ENCODE measurements around the gene HYAL2.
A peak's percentile ranks its signal among the peaks of the same experiment; 100 is the strongest.

The HYAL2 gene

DNA sequence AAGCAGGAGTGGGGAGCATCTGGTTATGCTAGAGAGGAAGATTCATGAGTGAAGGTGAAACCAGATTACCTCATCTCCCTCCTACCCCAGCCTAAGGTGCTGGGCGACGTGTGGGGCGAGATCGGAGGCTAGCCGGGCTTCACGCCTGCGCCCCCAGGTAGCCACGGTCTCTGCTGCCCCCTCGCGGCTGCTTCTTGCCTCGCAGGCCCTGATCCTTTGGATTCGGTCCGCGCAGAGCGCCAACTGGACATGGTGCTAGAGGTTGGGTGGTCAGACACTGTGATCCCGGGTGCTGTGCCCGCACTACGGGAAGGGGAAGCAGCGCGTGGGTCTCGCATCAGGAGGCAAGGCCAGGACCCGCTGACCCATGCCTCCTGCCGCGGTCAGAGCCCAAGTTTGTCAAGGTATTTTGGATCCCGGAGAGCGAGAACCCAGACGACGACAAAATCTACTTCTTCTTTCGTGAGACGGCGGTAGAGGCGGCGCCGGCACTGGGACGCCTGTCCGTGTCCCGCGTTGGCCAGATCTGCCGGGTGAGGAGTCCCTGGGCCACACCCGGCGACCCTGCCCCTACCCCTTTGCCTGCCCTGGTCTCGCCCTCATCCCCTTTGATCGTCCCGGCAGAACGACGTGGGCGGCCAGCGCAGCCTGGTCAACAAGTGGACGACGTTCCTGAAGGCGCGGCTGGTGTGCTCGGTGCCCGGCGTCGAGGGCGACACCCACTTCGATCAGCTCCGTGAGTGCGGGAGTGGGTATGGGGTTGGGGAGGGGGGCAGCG lies 49.4 kb downstream of the HYAL2 start:
- no peak for TF ChIP-seq SIN3A (IDR thresholded peaks at IDR 0.05; ENCODE audit: borderline replicate concordance, insufficient read depth, low read length)
- TF ChIP-seq POLR2AphosphoS5 (IDR thresholded peaks at IDR 0.05; ENCODE audit: low read depth, low read length): no peak
- TF ChIP-seq TAF1 (IDR thresholded peaks at IDR 0.05; ENCODE audit: borderline replicate concordance, insufficient read depth, low read length): no peak
- peak; percentile 84 for TF ChIP-seq FOXP2 (optimal IDR thresholded peaks at IDR 0.05; ENCODE audit: borderline replicate concordance, extremely low read depth, extremely low read length, insufficient read depth)

DNA sequence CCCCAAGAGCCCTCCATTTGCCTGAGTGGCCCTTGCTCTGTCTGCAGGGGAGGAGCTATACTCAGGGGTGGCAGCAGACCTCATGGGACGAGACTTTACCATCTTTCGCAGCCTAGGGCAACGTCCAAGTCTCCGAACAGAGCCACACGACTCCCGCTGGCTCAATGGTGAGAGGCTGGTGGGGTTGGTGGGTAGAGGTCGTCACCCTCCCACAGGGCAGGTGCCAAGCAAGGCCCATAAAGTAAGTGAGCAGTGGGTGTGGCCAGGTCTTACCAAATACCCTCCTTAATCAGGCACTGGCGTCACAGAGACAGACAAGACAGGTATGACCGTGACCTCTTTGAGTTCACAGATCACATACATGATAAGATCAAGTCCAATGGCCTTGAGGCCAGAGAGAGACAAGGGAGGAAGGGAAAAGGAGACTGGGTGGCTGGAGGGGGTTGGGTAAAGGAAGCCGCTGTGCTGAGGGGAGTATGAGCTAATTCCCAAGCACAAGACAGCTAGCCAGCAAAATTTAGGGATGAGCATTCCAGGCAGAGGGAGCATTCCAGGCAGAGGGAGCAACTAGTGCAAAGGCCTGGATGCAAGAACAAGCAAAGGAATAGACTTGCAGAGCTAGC lies 51.1 kb downstream of the HYAL2 start:
- TF ChIP-seq SIN3A (IDR thresholded peaks at IDR 0.05; ENCODE audit: borderline replicate concordance, insufficient read depth, low read length): no peak
- TF ChIP-seq TAF1 (IDR thresholded peaks at IDR 0.05; ENCODE audit: borderline replicate concordance, insufficient read depth, low read length): no peak
- TF ChIP-seq FOXP2 (optimal IDR thresholded peaks at IDR 0.05; ENCODE audit: borderline replicate concordance, extremely low read depth, extremely low read length, insufficient read depth): no peak

DNA sequence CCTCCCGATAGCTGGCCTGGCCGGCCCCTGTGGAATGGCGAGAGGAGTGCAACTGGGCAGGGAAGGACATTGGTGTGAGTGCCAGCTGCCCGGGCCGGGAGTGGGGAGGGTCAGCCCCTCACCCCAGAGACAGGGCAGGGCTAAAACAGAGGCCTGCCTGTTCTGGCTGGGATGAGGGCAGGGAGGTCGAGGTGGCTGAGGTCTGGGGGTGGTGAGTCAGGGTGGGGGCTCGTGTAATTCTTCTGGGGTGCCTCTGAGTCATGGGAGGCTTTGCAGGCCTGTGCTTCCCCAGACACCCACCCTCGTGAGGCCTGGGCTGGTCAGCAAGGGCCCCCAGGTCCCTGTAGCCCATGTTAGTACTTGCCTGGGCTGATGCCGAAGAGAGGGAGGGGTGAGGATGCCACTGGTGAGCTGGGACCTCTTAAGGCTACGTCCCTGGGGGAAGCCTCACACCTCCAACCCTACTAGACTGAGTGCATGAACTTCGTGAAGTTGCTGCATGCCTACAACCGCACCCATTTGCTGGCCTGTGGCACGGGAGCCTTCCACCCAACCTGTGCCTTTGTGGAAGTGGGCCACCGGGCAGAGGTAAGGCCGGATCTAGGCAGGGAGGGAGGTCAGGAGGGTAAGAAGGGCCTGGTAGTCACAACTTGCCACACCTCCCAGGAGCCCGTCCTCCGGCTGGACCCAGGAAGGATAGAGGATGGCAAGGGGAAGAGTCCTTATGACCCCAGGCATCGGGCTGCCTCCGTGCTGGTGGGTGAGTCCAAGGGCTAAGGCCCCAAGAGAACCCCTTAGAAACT lies 51.9 kb downstream of the HYAL2 start:
- TF ChIP-seq TAF1 (IDR thresholded peaks at IDR 0.05; ENCODE audit: borderline replicate concordance, insufficient read depth, low read length): no peak
- no peak for TF ChIP-seq SIN3A (IDR thresholded peaks at IDR 0.05; ENCODE audit: borderline replicate concordance, insufficient read depth, low read length)
- no peak for TF ChIP-seq POLR2AphosphoS5 (IDR thresholded peaks at IDR 0.05; ENCODE audit: low read depth, low read length)
- no peak for TF ChIP-seq FOXP2 (optimal IDR thresholded peaks at IDR 0.05; ENCODE audit: borderline replicate concordance, extremely low read depth, extremely low read length, insufficient read depth)
- TF ChIP-seq, protein P1, sequence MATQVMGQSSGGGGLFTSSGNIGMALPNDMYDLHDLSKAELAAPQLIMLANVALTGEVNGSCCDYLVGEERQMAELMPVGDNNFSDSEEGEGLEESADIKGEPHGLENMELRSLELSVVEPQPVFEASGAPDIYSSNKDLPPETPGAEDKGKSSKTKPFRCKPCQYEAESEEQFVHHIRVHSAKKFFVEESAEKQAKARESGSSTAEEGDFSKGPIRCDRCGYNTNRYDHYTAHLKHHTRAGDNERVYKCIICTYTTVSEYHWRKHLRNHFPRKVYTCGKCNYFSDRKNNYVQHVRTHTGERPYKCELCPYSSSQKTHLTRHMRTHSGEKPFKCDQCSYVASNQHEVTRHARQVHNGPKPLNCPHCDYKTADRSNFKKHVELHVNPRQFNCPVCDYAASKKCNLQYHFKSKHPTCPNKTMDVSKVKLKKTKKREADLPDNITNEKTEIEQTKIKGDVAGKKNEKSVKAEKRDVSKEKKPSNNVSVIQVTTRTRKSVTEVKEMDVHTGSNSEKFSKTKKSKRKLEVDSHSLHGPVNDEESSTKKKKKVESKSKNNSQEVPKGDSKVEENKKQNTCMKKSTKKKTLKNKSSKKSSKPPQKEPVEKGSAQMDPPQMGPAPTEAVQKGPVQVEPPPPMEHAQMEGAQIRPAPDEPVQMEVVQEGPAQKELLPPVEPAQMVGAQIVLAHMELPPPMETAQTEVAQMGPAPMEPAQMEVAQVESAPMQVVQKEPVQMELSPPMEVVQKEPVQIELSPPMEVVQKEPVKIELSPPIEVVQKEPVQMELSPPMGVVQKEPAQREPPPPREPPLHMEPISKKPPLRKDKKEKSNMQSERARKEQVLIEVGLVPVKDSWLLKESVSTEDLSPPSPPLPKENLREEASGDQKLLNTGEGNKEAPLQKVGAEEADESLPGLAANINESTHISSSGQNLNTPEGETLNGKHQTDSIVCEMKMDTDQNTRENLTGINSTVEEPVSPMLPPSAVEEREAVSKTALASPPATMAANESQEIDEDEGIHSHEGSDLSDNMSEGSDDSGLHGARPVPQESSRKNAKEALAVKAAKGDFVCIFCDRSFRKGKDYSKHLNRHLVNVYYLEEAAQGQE (IDR thresholded peaks at IDR 0.05; ENCODE audit: insufficient read depth in 1 of 2, low read depth in 2 of 2, low read length in 2 of 2): no peak

DNA sequence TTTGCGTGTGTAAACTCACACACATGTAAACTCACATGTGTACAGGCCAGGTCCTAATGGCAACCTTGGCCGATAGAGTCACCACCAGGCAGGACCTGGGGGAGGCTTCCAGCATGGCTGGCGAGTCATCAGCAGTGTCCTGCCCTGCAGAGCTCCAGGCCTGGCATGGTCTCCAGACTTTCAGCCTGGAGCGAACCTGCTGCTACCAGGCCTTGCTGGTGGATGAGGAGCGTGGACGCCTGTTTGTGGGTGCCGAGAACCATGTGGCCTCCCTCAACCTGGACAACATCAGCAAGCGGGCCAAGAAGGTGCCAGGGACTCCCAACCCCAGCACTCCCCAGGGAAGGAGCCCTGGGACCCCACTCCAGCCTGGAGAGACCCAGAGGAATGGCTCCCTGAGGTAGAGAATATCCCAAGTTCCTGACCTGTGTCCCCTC lies 52.5 kb downstream of the HYAL2 start:
- no peak for TF ChIP-seq POLR2AphosphoS5 (IDR thresholded peaks at IDR 0.05; ENCODE audit: low read depth, low read length)
- TF ChIP-seq SIN3A (IDR thresholded peaks at IDR 0.05; ENCODE audit: borderline replicate concordance, insufficient read depth, low read length): no peak
- no peak for TF ChIP-seq FOXP2 (optimal IDR thresholded peaks at IDR 0.05; ENCODE audit: borderline replicate concordance, extremely low read depth, extremely low read length, insufficient read depth)
- no peak for TF ChIP-seq TAF1 (IDR thresholded peaks at IDR 0.05; ENCODE audit: borderline replicate concordance, insufficient read depth, low read length)
- TF ChIP-seq, protein P1 (IDR thresholded peaks at IDR 0.05; ENCODE audit: insufficient read depth in 1 of 2, low read depth in 2 of 2, low read length in 2 of 2): no peak

DNA sequence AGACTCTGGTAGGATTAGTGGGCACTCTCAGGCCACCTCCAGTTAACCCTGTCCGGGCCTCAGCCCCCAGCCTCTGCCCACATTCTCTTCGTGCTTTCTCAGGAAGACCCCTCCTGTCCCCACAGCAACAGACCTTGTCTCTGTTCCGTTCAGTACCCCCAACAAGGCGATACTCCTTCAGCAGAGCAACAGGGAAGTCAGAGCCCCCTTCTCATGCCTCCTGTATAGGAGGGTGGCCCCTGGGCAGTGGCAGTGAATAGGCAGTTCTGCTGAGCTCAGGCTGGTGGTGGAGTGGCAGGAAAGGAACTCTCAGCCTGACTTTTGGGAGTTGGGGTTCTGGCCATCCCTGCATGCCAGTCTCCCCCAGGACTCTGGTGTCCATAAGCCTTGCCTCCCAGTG lies 53.1 kb downstream of the HYAL2 start:
- TF ChIP-seq POLR2AphosphoS5 (IDR thresholded peaks at IDR 0.05; ENCODE audit: low read depth, low read length) (no peak), TAF1 (IDR thresholded peaks at IDR 0.05; ENCODE audit: borderline replicate concordance, insufficient read depth, low read length) (no peak), FOXP2 (optimal IDR thresholded peaks at IDR 0.05; ENCODE audit: borderline replicate concordance, extremely low read depth, extremely low read length, insufficient read depth) (no peak), SIN3A (IDR thresholded peaks at IDR 0.05; ENCODE audit: borderline replicate concordance, insufficient read depth, low read length) (no peak)
- TF ChIP-seq, protein P1 (IDR thresholded peaks at IDR 0.05; ENCODE audit: insufficient read depth in 1 of 2, low read depth in 2 of 2, low read length in 2 of 2): no peak
